Keratinocyte (primary cell): Measurements from ENCODE around the gene MRPS10.

Experiments
- EZH2 ChIP-seq: IDR thresholded peaks from one replicate; pipeline ENCODE4 v1.6.1; 2012; ENCODE audit warnings: inconsistent platforms, mild to moderate bottlenecking, low read length, moderate library complexity
- TF ChIP-seq, protein P1 (sequence below), 3 experiments: IDR thresholded peaks in 1 of 3; conservative IDR thresholded peaks in 1 of 3; optimal IDR thresholded peaks in 1 of 3; 2 replicates in 2 of 3; 3 replicates in 1 of 3; pipeline versions ENCODE3 to v1.5.1; 2011; ENCODE audit warnings: low read length in 3 of 3, mild to moderate bottlenecking in 3 of 3, moderate library complexity in 2 of 3, control low read depth in 1 of 3, inconsistent platforms in 1 of 3; ENCODE audit not compliant: insufficient read depth in 2 of 3; ENCODE audit errors: extremely low read depth in 1 of 3

DNA sequence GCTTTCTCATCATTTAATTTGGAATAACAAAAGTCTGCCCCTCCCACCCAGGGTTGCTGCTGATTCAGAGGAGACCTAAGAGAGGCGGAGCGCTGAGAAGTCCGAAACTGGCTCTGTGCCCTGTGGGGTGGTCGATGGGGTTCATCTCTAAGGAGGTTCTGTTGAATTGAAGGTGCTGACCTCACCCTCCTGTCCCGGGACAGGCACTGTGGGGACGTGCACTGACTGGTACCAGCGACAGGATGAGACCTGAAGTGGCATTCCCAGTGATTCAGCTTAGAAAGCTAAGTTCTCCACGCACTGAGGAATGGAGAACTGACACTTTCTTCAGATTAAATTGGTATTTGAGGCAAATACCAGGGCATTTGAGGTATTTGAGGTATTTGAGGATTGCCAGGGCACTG, 24.2 kb downstream of the MRPS10 start:
- TF ChIP-seq, protein P1, sequence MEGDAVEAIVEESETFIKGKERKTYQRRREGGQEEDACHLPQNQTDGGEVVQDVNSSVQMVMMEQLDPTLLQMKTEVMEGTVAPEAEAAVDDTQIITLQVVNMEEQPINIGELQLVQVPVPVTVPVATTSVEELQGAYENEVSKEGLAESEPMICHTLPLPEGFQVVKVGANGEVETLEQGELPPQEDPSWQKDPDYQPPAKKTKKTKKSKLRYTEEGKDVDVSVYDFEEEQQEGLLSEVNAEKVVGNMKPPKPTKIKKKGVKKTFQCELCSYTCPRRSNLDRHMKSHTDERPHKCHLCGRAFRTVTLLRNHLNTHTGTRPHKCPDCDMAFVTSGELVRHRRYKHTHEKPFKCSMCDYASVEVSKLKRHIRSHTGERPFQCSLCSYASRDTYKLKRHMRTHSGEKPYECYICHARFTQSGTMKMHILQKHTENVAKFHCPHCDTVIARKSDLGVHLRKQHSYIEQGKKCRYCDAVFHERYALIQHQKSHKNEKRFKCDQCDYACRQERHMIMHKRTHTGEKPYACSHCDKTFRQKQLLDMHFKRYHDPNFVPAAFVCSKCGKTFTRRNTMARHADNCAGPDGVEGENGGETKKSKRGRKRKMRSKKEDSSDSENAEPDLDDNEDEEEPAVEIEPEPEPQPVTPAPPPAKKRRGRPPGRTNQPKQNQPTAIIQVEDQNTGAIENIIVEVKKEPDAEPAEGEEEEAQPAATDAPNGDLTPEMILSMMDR (optimal IDR thresholded peaks at IDR 0.05 in 1 of 3, IDR thresholded peaks at IDR 0.05 in 1 of 3, conservative IDR thresholded peaks at IDR 0.05 in 1 of 3; ENCODE audit: extremely low read depth in 1 of 3, insufficient read depth in 2 of 3, low read length in 3 of 3), result no peak
- no peak for TF ChIP-seq EZH2
